Neural crest cell (in vitro differentiated cells): ENCODE results near the gene ADGRL2. TPM values are rescaled to one million over a fixed set of nuclear protein-coding genes. Genes with fewer than 3 reads are reported as not detected.
A peak's percentile ranks its signal among the peaks of the same experiment; 100 is the strongest.

Source experiments
- DNase-seq: peaks from one replicate; pipeline ENCODE4 v3.0.0; 2021; ENCODE audit warnings: low read depth, mixed read lengths, low spot score
- H3K27ac Mint-ChIP-seq: one replicate; pipeline ENCODE4 v1.8.0; 2021; ENCODE audit warnings: mild to moderate bottlenecking, mixed read lengths; ENCODE audit not compliant: unreplicated experiment
- H3K27me3 Mint-ChIP-seq: 2 replicates; pipeline ENCODE4 v1.8.0; 2021; ENCODE audit warnings: low read depth, mild to moderate bottlenecking, mixed read lengths
- H3K36me3 Mint-ChIP-seq: 2 replicates; pipeline ENCODE4 v1.8.0; 2021; ENCODE audit warnings: low read depth, mild to moderate bottlenecking, mixed read lengths
- H3K4me1 Mint-ChIP-seq: 2 replicates; pipeline ENCODE4 v1.8.0; 2021; ENCODE audit warnings: mixed read lengths
- H3K4me3 Mint-ChIP-seq: one replicate; pipeline ENCODE4 v1.8.0; 2021; ENCODE audit warnings: mild to moderate bottlenecking, mixed read lengths
- H3K9me3 Mint-ChIP-seq: 2 replicates; pipeline ENCODE4 v1.8.0; 2021; ENCODE audit warnings: mixed read lengths
- CTCF ChIP-seq: fragments of 200-600 bp; sonication (generic); conservative IDR thresholded peaks from 2 replicates; pipeline ENCODE4 v1.5.0; 2021; ENCODE audit warnings: antibody characterized with exemption, mild to moderate bottlenecking
- total RNA-seq: library from RNA; stranded (reverse); gene quantifications from 2 replicates; pipeline ENCODE4 v1.2.1, GENCODE V29; 2021

The ADGRL2 gene
- total RNA-seq, 1 donor from 2014 or later, result 170 TPM

- peaks cover 58% of the 10 kb centered on the region for H3K4me1 Mint-ChIP-seq
- no peaks in the 10 kb centered on the region for H3K27me3 Mint-ChIP-seq
- no peak for TF ChIP-seq CTCF
- H3K36me3 Mint-ChIP-seq, result peaks cover 4% of the 10 kb centered on the region
- DNase-seq, result no peak
- peak overlapping the region; percentile 27 for H3K4me3 Mint-ChIP-seq
- no peaks in the 10 kb centered on the region for H3K9me3 Mint-ChIP-seq
- H3K27ac Mint-ChIP-seq, result no peak overlapping the region
These were observed 86.8 kb downstream of the ADGRL2 start for GRCh38 chr1:81887421-81888144.

DNA sequence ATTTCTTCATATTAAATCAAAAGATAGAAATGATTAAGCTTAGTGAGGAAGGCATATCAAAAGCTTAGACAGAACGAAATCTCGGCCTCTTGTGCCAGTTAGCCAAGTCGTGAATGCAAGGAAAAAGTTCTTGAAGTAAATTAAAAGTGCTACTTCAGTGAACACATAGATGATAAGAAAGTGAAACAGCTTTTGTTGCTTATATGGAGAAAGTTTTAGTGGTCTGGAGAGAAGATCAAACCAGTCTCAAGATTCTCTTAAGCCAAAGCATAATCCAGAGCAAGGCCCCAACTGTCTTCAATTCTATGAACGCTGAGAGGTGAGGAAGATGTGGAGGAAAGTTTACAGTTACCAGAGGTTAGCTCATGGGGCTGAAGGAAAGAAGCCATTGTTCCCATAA, 88.4 kb downstream of the ADGRL2 start:
- Mint-ChIP-seq H3K36me3 (peaks cover 4% of the 10 kb centered on the region), H3K4me3 (no peak overlapping the region), H3K27me3 (no peaks in the 10 kb centered on the region), H3K4me1 (peaks cover 56% of the 10 kb centered on the region), H3K9me3 (no peaks in the 10 kb centered on the region), H3K27ac (no peak overlapping the region)
- TF ChIP-seq CTCF, result no peak
- no peak for DNase-seq

- Mint-ChIP-seq H3K4me1 (peaks cover 59% of the 10 kb centered on the region), H3K9me3 (no peaks in the 10 kb centered on the region), H3K27ac (no peak overlapping the region), H3K4me3 (no peak overlapping the region), H3K36me3 (no peaks in the 10 kb centered on the region), H3K27me3 (no peaks in the 10 kb centered on the region)
- DNase-seq, result no peak
- TF ChIP-seq CTCF, result no peak
These were observed 94.1 kb downstream of the ADGRL2 start for GRCh38 chr1:81894867-81895266.

- peaks cover 3% of the 10 kb centered on the region for H3K36me3 Mint-ChIP-seq
- no peaks in the 10 kb centered on the region for H3K9me3 Mint-ChIP-seq
- DNase-seq, result no peak
- H3K27ac Mint-ChIP-seq, result no peak overlapping the region
- peaks cover 48% of the 10 kb centered on the region for H3K4me1 Mint-ChIP-seq
- H3K27me3 Mint-ChIP-seq, result no peaks in the 10 kb centered on the region
- TF ChIP-seq CTCF, result no peak
- H3K4me3 Mint-ChIP-seq, result no peak overlapping the region
These were observed 98.6 kb downstream of the ADGRL2 start for GRCh38 chr1:81899214-81899821.

GRCh38 chr1:81907575-81907974, 106.8 kb downstream of the ADGRL2 start:
- Mint-ChIP-seq H3K9me3 (no peaks in the 10 kb centered on the region), H3K27ac (no peak overlapping the region), H3K4me3 (no peak overlapping the region), H3K27me3 (no peaks in the 10 kb centered on the region), H3K4me1 (peaks cover 17% of the 10 kb centered on the region), H3K36me3 (peaks cover 14% of the 10 kb centered on the region)
- no peak for DNase-seq
- TF ChIP-seq CTCF, result no peak
